Stimulated activated CD4-positive, alpha-beta T cell treated with anti-CD3 and anti-CD28 coated beads, Interleukin-2, amount 100 ng/mL, for 24 hours (primary cell): ENCODE results near the gene DOCK8.
"Not testable (repeated sequence)": the region's sequence is repeated elsewhere in the genome, so short reads cannot be mapped to it uniquely, and the experiment has no call there.

Experiments used
- DNase-seq, 2 donors: peaks; one replicate each; pipeline ENCODE4 v3.0.0-alpha.2; 2020

The DOCK8 gene

DNA sequence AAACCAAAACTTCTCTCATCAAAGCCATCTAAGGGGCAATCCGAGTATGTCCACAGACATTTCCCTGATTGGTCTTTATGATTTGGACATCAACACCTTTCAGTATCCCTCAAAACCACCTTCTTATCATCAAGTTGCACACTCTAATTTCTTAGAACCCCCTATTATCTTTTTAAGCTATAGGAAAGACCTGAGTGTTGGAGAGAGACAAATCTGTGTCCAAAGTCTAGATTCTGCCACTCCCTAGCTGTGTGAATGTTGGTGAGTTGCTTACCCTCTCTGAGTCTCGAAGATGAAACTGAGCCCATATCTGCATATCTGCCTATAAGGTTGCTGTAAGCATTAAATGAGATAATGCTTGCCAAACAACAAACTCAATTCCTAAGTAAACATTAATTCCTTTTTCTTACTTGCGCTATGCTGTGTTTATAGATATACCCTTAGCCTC is 159.1 kb downstream of the DOCK8 start:
- no peak for DNase-seq

DNA sequence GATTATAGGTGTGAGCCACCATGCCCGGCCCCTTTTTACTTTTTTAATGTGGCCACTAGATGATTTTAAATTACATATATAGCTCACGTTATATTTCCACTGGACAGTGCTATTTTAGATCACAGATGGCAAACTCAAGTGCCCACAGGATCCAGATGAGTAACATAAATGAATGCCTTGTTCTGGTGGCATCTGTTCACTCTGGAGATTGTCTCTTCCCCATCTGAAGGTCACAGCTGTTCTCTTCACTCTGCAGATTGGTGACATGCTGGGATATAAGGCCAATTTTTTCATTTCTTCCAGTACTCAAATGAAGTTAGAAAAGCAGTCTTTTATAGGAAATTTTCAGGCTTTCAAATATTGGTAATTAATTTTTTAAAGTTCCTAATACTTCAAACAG is 160.1 kb downstream of the DOCK8 start:
- DNase-seq: no peak

DNA sequence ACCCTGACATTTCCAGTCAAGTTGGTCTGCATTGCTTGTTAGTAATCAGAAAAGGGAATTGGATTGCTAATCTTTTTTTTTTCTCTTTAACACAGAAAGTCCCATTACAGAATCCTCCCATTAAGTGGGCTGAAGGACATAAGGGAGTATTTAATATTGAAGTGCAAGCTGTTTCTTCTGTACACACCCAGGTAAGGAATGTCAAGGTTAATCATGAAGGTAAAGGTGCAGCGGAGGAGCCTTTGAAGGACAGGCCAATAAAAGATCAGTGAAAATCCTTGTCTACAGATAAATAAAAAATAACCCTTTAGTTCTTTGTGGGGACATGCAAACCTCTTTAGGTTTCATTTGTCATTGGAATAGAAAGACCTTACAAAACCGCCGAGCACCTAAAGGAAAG is 161.4 kb downstream of the DOCK8 start:
- DNase-seq: no peak

DNA sequence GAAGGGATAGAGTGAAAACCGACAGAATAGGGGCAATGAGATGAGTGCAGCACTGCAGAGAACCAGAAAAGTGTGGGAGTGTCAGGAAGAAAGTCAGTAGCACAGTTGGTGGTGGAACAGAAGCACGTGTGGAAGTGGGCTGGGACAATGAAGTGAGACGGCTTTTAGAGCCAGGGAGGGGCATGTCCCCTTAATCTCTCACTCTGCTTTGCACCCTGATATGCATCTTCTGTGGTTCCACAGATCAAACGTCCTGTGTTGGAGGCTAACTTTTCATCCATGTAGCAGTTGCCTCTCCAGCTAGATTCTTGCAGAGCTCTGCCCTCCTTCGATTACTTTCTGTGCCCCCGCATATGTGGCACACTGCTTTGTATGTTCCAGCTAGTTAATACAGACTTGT is 163.6 kb downstream of the DOCK8 start:
- DNase-seq: no peak

DNA sequence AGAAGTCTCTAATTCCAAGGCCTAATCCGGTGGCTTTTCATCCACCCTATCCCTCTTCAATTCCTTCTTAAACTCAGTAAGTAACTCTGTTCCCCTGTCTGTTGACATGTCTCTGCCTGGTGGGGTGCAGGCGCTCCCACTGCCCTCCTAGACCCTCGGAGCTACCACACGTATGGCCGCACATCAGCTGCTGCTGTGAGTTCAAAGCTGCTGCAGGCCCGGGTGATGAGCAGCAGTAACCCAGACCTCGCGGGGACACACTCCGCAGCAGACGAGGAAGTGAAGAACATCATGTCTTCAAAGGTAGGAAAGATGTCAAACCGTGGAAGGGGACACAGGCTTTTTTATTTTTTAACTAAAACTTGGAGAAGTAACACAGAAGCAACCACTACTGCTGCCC is 167.7 kb downstream of the DOCK8 start:
- no peak for DNase-seq

DNA sequence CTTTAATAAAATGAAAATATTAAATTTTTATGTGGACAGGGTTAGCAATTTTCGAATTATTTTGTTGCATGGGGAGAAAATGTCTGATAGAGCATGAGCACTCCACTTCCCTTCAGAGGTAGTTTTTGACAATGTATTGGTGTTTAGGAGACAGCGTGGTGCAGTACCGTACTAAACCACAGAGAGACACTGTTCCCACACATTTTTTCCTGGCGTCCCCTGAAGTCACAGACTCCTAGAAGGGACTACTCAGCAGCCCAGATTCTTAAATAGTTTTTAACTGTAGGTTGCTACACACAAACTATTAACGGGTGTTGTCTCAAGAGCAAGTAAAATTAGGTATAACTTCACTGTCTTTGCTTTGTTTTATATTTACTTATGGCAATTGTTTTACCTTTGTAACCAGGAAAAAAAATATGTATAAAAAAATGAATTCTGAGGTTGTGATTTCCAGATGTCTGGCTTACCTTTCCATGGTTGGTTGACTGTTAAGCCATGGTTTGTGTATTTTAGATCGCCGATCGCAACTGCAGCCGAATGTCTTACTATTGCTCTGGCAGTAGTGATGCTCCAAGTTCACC is 171.2 kb downstream of the DOCK8 start:
- DNase-seq: peak; percentile 18 to 20

DNA sequence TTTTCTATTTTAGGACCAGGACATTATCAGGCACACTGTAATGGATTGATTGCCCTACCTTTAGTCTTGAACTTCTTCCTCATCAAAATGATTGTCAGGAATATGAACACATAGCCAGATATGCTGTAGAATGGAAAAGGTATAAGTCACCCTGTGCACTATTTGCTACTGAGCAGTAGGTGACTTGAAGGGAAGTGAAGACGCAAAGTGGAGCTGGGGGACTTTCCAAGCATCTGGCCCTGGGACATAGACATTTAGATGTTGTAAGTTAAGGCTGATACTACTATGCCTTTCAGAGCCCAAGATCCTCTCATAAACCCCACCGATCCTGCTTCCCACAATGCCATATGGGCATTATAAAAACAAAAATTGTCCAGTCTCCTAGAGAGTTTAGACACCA is 174.5 kb downstream of the DOCK8 start:
- no peak for DNase-seq

DNA sequence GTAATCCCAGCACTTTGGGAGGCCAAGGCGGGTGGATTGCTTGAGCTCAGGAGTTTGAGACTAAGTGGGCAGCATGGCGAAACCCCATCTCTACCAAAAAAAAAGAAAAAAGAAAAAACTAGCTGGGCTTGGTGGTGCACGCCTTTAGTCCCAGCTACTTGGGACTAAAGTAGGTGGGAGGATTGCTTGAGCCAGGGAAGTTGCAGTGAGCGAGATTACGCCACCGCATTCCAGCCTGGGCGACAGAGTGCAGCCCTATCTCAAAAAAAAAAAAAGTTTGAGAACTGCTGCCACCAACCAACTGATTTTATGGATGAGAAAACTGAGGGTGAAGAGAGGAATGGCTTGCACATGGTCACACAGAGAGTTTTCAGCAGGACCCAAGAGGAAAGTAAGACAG is 175.1 kb downstream of the DOCK8 start:
- no peak for DNase-seq

DNA sequence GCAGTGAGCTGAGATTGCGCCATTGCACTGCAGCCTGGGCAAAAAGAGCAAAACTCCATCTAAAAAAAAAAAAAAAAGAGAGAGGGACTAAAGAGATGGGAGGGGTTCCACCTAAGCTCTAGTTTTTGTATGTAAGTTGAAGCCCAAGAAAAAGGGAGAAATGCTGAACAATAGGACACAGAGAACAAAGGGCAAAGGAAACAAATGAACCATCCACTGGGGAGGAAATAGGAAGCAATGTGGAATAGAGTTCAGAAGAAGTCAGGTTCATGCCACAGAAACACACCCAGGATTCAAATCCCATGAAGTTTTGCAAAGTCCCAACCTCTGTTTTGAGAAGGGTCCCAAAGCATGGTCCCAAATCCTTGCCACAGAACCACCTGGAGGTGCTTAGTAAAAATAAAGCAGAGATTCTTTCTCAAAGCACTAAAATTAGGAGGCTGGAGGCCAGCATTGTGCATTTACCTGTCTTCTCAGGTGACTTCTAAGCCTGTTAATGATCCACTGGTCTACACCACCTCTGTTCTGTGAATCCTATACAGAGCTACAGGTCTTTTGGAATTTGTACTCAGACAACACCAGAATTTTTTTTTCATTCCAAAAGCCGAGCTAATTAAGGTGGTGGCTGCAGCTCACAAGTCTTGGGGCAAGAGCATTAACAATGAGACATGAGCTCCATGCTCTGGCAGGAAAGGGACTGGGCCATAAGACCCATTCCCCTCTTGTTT is 177.6 kb downstream of the DOCK8 start:
- DNase-seq: no peak

DNA sequence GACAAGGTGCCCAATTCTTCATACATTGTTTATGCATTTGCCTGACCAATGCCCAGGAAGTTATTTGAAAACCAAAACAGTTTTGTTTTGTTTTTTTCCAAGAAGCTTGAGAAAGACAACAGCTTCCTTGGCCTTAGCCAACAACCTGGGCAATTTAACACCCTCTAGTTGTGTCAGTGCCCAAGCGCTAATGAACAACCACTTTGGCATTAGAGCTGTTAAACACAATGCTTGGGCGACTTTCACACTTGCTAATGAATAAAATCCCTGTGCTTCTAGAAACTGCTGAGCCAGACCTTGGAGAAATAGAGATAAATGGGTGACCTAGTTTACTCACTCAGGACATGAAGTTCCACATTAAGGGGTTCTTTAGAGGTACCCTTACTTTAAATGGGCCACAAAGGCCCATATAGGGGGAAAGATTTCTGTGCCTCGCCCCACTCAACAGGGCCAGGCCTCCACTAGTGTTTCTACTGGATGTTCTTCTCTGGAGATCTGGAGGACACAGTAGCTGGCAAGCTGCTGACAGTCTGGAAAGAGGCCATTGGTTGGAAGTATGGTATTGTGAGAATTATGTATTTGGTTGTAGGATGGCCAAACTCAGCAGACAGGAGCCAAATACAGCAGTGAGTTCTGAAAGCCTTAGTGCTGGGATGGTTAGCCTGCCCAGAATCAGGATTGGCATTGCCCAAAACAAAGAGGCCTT is 179.8 kb downstream of the DOCK8 start:
- no peak for DNase-seq

DNA sequence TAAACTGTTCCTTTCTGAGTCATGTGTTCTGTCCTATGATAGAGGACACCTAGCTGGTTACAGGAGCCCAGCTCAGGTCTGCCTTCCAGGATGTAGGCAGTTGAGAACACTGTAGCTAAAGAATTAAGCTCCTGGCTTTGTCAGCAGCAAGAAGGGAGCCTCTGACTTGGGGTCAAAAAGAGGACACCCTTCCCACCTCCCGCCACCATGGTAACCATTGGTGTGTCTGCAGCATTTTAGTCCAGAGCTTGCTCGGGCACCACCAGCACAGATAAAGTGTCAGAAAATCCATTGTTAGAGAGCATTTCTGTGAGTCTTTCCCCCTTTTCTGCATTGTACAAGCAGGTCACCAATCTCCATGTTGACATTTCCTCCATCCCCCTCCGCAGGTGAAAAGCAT is 181.7 kb downstream of the DOCK8 start:
- no peak for DNase-seq

DNA sequence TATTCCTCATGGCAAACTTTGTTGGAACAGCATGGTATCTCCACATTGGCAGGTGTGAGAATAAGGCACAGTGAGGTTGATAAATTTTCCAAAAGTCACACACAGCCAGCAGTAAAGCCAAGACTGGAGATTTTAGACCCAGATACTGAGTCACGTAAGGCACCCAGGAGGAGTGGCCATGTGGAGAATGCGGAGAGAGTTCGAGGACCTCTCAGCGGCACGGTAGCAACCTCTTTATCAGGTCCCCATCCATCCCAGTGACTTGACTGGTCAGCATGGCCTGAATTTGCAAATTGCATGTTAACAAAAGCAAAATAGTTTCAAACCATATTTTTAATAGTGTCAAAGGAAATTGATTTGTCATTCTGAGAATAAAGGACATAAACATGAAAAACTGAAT is 183.4 kb downstream of the DOCK8 start:
- no peak for DNase-seq

DNA sequence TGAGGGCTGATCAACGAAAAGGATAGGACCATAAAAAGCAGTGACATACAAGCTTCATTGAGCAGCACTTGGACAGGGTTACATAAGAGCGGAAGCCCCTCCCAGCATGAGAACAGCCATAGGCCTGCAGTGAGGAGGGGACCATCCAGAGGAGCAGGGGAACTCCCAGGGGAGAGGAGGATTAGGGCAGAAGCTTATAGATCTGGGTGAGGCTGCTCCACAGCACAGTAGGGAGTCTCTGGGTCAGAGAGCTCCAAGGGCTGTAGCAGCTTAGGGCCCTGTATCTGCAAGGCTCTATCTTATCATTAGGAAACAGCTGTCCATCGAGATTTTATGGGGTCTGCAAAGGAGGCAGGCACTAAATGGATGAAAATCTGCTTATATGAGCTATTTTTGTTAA is 186.6 kb downstream of the DOCK8 start:
- no peak for DNase-seq

DNA sequence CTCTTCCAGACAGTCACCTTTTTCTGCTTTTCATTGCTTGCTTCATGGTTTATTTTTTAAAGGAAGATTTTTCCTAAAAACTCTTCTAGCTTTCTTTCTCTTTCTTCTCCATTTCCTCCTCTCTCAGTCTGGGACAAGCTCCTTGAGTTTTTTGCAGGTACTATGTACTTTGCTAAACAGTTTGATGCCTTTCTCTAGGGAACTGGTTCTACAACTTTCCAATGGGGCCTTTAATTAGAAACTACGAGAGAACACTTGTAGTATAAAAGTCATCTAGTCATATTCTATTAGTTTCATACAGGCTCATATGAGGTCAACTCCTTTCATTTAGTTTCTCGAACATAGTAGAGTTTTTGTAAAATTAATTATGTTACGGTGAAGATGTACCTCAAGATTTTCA is 189.6 kb downstream of the DOCK8 start:
- DNase-seq: no peak

DNA sequence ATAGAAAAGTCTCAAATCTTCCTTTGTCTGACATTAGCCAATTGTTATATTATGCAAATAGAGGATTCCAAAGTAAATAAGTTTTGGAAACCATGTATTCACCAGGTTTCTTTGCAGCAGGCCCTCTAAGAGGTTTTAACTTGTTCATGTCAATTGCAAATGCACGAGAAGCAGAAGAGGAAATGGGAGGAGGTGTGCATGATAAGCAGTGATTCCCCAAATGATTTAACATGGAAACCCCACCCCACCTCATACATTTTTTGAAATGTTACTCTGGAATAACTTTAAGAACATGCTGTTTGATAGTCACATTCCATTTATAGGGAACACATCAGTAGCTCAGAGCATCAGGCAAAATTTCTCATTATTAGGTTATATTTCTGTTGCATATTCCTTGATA is 190.7 kb downstream of the DOCK8 start:
- no peak for DNase-seq

DNA sequence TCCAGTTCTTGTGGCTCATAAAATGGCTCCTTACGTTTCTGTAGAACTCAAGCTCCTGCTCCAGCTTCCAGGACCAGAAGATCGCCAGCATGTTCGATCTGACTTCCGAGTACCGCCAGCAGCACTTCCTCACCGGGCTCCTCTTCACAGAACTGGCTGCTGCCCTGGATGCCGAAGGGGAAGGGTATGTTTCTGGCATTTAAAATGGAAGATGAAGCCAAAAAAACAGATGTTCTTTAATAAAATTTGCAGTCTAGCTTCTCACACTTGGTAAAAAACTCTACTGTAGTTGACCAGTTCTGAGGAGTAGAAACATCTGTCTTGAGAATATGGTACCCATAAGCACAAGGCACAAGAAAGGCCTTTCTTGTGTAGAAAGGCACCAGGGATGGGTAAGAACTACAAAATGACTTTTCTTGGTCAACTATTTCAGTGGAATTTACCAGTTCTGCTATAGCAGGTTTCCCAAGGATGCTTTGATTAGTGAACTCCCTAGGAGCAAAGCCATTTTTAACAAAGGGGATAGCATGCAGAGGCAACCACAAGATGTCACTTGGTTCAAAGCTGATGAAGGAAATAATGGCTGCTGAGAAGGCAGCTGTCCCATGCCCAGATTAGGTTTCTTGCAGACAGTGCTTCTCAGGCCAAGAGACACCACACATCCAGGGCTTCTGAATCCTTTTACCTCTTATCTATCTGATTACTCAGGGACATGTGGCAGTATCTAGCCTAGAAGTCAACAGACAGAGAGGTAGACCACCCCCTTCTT is 192.4 kb downstream of the DOCK8 start:
- DNase-seq: no peak

DNA sequence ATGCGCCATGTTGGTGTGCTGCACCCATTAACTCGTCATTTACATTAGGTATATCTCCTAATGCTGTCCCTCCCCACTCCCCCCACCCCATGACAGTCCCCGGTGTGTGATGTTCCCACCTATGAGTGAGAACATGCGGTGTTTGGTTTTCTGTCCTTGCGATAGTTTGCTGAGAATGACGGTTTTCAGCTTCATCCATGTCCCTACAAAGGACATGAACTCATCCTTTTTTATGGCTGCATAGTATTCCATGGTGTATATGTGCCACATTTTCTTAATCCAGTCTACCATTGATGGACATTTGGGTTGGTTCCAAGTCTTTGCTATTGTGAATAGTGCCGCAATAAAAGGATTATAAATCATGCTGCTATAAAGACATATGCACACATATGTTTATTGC is 195.0 kb downstream of the DOCK8 start:
- not testable (repeated sequence) for DNase-seq

DNA sequence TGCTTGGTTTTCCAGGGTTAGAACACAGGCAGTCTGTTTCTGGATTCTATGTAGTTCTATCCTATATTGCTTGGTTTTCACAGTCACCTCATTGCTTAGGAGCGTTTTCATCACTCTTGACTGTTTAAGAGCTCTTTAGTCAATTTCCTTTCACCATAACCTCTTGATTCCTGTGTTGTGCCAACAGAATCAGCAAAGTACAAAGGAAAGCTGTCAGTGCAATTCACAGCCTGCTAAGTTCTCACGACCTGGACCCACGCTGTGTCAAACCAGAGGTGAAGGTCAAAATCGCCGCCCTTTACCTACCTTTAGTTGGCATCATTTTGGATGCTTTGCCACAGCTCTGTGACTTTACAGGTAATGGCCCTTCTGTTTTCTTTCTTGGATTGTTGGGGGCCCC is 199.9 kb downstream of the DOCK8 start:
- DNase-seq: no peak

DNA sequence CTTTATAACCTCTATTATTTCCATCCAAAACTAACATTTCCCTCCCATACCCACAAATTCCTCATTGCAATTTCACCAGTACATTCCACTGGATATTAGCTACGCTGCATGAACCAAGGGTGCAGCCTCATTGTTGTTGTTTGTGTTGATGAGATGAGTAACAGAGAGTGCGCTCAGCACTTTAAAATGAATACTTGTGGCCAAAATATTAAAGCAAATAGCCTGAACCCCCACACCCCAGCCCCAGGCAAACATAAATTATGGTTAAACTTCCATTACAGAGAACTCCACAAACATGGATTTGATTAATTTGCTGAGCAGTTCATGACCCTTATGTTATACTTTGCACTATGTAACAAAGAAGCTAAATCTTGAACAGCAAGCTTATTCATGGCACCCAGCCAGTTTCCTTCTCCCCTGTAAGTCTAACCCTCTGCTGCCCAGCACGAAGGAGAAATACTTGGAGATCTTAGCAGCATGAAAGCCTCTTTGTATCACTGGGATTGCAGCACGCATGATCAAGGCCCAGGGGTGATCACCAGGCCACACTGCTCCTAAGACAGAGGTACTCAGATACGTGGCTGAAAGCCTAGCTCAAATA is 205.0 kb downstream of the DOCK8 start:
- no peak for DNase-seq

DNA sequence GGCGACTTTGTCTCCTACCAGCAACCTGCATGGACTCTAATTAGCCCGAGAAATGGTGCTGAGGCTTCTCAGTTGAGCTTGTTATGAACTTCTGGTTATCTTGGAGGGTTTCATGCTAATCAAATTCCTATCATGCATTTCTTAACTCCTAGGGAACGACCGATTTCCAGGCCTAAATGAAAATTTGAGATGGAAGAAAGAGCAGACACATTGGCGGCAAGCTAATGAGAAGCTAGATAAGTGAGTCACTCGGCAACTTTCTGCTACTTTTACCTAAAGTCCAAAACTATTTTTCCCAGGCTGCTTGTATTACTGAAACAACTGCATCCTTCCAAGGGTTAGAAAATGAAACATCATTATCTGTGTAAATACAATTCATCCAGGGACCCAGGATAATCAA is 207.2 kb downstream of the DOCK8 start:
- no peak for DNase-seq

DNA sequence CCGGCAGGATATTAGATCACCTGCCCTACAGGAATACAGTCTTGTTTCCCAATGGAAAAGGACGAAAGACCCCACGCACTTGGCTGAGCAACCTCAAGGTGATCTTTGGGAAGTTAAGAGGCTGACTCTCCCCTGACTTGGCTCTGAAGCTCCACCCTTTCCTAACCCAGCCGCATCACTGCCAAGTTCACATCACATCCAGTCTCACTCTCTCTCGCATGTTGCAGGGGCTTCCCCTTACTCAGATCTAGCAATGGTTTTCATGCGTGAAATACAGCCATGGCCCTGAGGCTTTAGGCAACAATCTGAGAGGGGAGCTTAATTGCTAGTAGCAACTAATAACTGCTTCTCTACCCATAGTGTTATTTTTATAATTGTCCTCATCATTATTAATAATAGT is 211.6 kb downstream of the DOCK8 start:
- DNase-seq: no peak

DNA sequence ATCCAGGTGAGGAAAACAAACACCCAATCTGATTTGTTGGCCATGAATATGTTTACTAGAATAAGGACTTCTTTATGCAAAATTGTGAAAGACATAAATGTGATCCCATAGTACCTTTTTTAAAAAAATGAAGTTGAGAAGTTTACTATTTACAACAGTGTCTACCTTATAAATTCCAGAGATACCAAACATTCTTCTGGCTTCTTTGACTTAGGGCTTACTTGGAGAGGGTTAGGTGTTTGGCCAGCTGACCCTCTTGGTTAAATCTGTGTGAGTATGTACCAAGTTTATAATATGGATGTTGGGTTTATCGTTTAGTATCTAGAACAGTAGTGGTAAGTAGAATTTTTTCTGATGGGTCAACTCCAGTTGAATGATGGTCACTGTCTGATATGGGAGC is 212.3 kb downstream of the DOCK8 start:
- DNase-seq: no peak

DNA sequence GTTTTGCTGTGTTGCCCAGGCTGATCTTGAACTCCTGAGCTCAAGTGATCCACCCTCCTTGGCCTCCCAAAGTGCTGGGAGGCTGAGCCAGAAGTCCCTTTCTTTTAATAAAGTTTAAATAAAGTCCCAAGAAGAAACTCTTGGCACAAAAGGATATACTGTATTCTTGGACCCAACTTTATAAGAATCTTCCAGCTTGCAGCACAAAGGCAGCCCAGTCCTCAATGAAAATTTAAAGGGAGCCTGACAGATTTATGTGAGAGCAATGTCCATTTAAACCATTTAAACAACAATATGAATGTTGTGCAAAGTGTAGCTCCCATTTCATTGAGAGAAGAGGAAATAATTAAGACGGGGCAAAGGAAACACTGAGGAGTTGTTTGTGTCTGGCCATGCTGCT is 217.0 kb downstream of the DOCK8 start:
- no peak for DNase-seq
